Measurements from ENCODE around the gene PPIB.

DNA sequence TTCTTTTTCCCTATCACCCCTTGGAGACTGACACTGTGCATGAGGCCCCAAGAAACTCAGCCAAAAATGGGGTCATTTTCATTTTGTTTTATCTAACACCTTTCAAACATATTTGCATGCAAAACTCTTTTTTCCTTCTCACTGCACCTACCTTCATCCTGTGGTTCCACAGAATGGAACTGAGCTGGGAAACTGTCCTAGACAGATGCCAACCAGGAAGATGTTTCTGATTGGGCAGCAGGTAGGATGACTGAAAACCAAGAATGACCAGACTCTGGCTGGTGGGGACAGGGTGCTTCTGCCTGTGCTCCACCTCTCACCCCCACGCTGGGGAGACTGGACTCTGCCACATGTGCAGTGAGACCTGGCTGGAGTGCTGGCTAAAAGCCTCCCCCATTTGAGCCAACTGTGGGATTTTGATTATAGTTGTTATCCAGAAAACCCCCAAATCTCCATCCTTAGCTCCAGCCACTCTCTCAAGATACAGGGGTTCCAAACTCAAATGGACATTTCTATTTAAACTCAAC is 5.2 kb downstream of the PPIB start:
- no peak for TF ChIP-seq POLR2A (IDR thresholded peaks at IDR 0.05)
- TF ChIP-seq, protein P1, sequence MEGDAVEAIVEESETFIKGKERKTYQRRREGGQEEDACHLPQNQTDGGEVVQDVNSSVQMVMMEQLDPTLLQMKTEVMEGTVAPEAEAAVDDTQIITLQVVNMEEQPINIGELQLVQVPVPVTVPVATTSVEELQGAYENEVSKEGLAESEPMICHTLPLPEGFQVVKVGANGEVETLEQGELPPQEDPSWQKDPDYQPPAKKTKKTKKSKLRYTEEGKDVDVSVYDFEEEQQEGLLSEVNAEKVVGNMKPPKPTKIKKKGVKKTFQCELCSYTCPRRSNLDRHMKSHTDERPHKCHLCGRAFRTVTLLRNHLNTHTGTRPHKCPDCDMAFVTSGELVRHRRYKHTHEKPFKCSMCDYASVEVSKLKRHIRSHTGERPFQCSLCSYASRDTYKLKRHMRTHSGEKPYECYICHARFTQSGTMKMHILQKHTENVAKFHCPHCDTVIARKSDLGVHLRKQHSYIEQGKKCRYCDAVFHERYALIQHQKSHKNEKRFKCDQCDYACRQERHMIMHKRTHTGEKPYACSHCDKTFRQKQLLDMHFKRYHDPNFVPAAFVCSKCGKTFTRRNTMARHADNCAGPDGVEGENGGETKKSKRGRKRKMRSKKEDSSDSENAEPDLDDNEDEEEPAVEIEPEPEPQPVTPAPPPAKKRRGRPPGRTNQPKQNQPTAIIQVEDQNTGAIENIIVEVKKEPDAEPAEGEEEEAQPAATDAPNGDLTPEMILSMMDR (IDR thresholded peaks at IDR 0.05 in 8 of 11, conservative IDR thresholded peaks at IDR 0.05 in 3 of 11) = no peak

All from spleen (tissue), 7 donors.